GM10248 (cell line): Measurements from ENCODE around the gene SLC1A5.
"Not testable (repeated sequence)": the region's sequence is repeated elsewhere in the genome, so short reads cannot be mapped to it uniquely, and the experiment has no call there.

Experiments used
- CTCF ChIA-PET: fragments of 300-600 bp; sonication (Branson Sonifier 250); formaldehyde crosslinking; extraction: SDS; loops from one replicate; lab custom pipeline; 2021; ENCODE audit warnings: antibody characterized with exemption; lab: Yijun Ruan, JAX
- POLR2A ChIA-PET: fragments of 350-650 bp; sonication (Branson Sonifier 250); formaldehyde crosslinking; extraction: SDS; loops from one replicate; lab custom pipeline; 2020; ENCODE audit warnings: antibody characterized with exemption; lab: Yijun Ruan, JAX
- DNase-seq: peaks from one replicate; pipeline ENCODE4 v3.0.0; 2012; ENCODE audit errors: extremely low spot score
- CTCF ChIP-seq: IDR thresholded peaks from 2 replicates; pipeline ENCODE4 v1.5.1; 2012; ENCODE audit warnings: mild to moderate bottlenecking, low read depth; ENCODE audit errors: extremely low read depth, missing control alignments, control extremely low read depth

Gene SLC1A5

GRCh38 chr19:46825731-46826055 lies 37.3 kb upstream of the SLC1A5 start:
- no peak for TF ChIP-seq CTCF
- DNase-seq = no peak
- CTCF ChIA-PET = interaction anchor here (8.4 kb wide), 1 partner anchor 13 kb away, joined by 63 read pairs; no protein-coding TSS in a partner anchor
- POLR2A ChIA-PET = interaction anchor here (1.8 kb wide), 1 partner anchor 40 kb away, joined by 9 read pairs; no protein-coding TSS in a partner anchor

GRCh38 chr19:46824890-46825730 lies 36.7 kb upstream of the SLC1A5 start:
- peak; percentile 53 for DNase-seq
- ChIA-PET POLR2A (interaction anchor here (0.6 to 1.8 kb wide), 2 partner anchors 39 to 1539 kb away, joined by 8 to 9 read pairs; partner anchors contain the start of genes SYNGR4 and TMEM143), CTCF (interaction anchor here (0.9 to 8.4 kb wide), 9 partner anchors 14 to 167 kb away, joined by 3 to 63 read pairs (median 4); no protein-coding TSS in a partner anchor)
- peak; percentile 10 for TF ChIP-seq CTCF

- no peak for TF ChIP-seq CTCF
- no peak for DNase-seq
- POLR2A ChIA-PET = interaction anchor here (0.7 kb wide), 2 partner anchors 14 to 290 kb away, joined by 3 to 8 read pairs; partner anchors contain the start of gene ZC3H4
- CTCF ChIA-PET = interaction anchor here (1.3 to 8.4 kb wide), 5 partner anchors 16 to 65 kb away, joined by 3 to 63 read pairs (median 4); no protein-coding TSS in a partner anchor
These were observed 34.7 kb upstream of the SLC1A5 start for GRCh38 chr19:46823049-46823448.

- not testable (repeated sequence) for DNase-seq
- CTCF ChIA-PET = interaction anchor here (1.3 to 8.4 kb wide), 7 partner anchors 11 to 69 kb away, joined by 3 to 63 read pairs (median 6); no protein-coding TSS in a partner anchor
- POLR2A ChIA-PET = interaction anchor here (0.7 to 3.1 kb wide), 3 partner anchors 35 to 291 kb away, joined by 3 to 22 read pairs (median 8); partner anchors contain the start of genes SLC1A5 and ZC3H4
These were observed 34.0 kb upstream of the SLC1A5 start for GRCh38 chr19:46822410-46822787.

GRCh38 chr19:46821512-46822409 lies 33.4 kb upstream of the SLC1A5 start:
- ChIA-PET POLR2A (interaction anchor here (1.1 to 3.1 kb wide), 2 partner anchors 34 to 37 kb away, joined by 3 to 22 read pairs; partner anchors contain the start of gene SLC1A5), CTCF (interaction anchor here (0.7 to 8.4 kb wide), 9 partner anchors 10 to 117 kb away, joined by 3 to 63 read pairs (median 4); no protein-coding TSS in a partner anchor)
- DNase-seq = peak; percentile 52
- no peak for TF ChIP-seq CTCF

GRCh38 chr19:46818812-46819211 lies 30.4 kb upstream of the SLC1A5 start:
- no peak for DNase-seq
- ChIA-PET POLR2A (no interaction called here), CTCF (interaction anchor here (1.1 kb wide), 1 partner anchor 32 kb away, joined by 3 read pairs; the partner anchor contains the start of gene AP2S1)
- no peak for TF ChIP-seq CTCF
